H1 (cell line): Measurements from ENCODE around the gene ZNF692. TPM values are rescaled to one million over a fixed set of nuclear protein-coding genes. Genes with fewer than 3 reads are reported as not detected.

Source experiments
- CTCF ChIA-PET: fragments of 300-600 bp; sonication (Branson Sonifier 250); formaldehyde crosslinking; loops from one replicate; lab custom pipeline; 2021; ENCODE audit not compliant: partially characterized antibody; lab: Charles Lee
- POLR2A ChIA-PET: fragments of 300-600 bp; sonication (Branson Sonifier 250); formaldehyde crosslinking; loops from one replicate; lab custom pipeline; 2021; ENCODE audit warnings: inconsistent platforms; ENCODE audit not compliant: partially characterized antibody; lab: Charles Lee
- DNase-seq, 2 experiments: peaks; one replicate each; pipeline versions ENCODE4 v3.0.0 to v3.0.0-alpha.2; 2010 to 2022; ENCODE audit warnings: low spot score in 2 of 2, low read depth in 1 of 2, mixed read lengths in 1 of 2
- FAIRE-seq: peaks from 2 replicates; lab custom pipeline; 2011; peaks lifted over from hg19 to GRCh38; lab: Jason Lieb, UNC
- H2AFZ ChIP-seq: 2 replicates; pipeline ENCODE4 v1.8.1; 2012; ENCODE audit warnings: low read length, inconsistent platforms
- H2AK5ac ChIP-seq: 2 replicates; pipeline ENCODE4 v1.6.1; 2013; ENCODE audit warnings: low read depth, low read length
- H2BK120ac ChIP-seq: replicated peaks from 2 replicates; pipeline ENCODE3; 2013; ENCODE audit warnings: low read depth, low read length, inconsistent platforms
- H2BK12ac ChIP-seq: 2 replicates; pipeline ENCODE4 v1.6.1; 2013; ENCODE audit warnings: low read depth, low read length
- H2BK15ac ChIP-seq: 2 replicates; pipeline ENCODE4 v1.6.1; 2013; ENCODE audit warnings: low read length
- H2BK20ac ChIP-seq: 2 replicates; pipeline ENCODE4 v1.6.1; 2013; ENCODE audit warnings: low read length
- H2BK5ac ChIP-seq: 2 replicates; pipeline ENCODE4 v1.6.1; 2013; ENCODE audit warnings: low read depth, low read length
- H3K14ac ChIP-seq: 2 replicates; pipeline ENCODE4 v1.6.1; 2013; ENCODE audit warnings: inconsistent platforms; ENCODE audit not compliant: insufficient read length
- H3K18ac ChIP-seq: 2 replicates; pipeline ENCODE4 v1.6.1; 2013; ENCODE audit warnings: low read length; ENCODE audit errors: extremely low read depth
- H3K23ac ChIP-seq: 2 replicates; pipeline ENCODE4 v1.6.1; 2013; ENCODE audit warnings: inconsistent platforms; ENCODE audit not compliant: insufficient read length
- H3K23me2 ChIP-seq: 2 replicates; pipeline ENCODE4 v1.6.1; 2013; ENCODE audit warnings: low read depth, low read length
- H3K27ac ChIP-seq: 2 replicates; pipeline ENCODE4 v1.6.1; 2011; ENCODE audit warnings: low read depth, low read length, inconsistent platforms
- H3K27me3 ChIP-seq, 4 experiments: replicated peaks in 1 of 4; 1 replicate in 1 of 4; 2 replicates in 3 of 4; pipeline versions ENCODE4 v1.6.1 to v1.8.1; 2011 to 2013; ENCODE audit warnings: low read length in 3 of 4, mild to moderate bottlenecking in 3 of 4, inconsistent platforms in 2 of 4, mixed read lengths in 2 of 4, moderate library complexity in 1 of 4; ENCODE audit not compliant: control insufficient read depth in 3 of 4, insufficient read depth in 3 of 4; ENCODE audit errors: extremely low read depth in 1 of 4
- H3K36me3 ChIP-seq, 4 experiments: 2 replicates each; pipeline versions ENCODE4 v1.6.1 to v1.8.1; 2011 to 2013; ENCODE audit warnings: mild to moderate bottlenecking in 4 of 4, low read length in 3 of 4, moderate library complexity in 2 of 4, control low read depth in 1 of 4, inconsistent platforms in 1 of 4; ENCODE audit not compliant: insufficient read depth in 4 of 4, control insufficient read depth in 2 of 4
- H3K4ac ChIP-seq: replicated peaks from 2 replicates; pipeline ENCODE3; 2013; ENCODE audit warnings: low read length, low read depth, mixed read lengths, inconsistent platforms; ENCODE audit not compliant: insufficient read length
- H3K4me1 ChIP-seq, 4 experiments: replicated peaks in 1 of 4; 1 replicate in 1 of 4; 2 replicates in 3 of 4; pipeline versions ENCODE4 v1.6.1 to v1.8.1; 2011 to 2013; ENCODE audit warnings: low read length in 3 of 4, inconsistent platforms in 2 of 4, mixed read lengths in 1 of 4; ENCODE audit not compliant: insufficient read depth in 4 of 4, control insufficient read depth in 3 of 4
- H3K4me2 ChIP-seq, 2 experiments: 2 replicates each; pipeline versions ENCODE4 v1.6.1 to v1.8.1; 2011 to 2013; ENCODE audit warnings: low read depth in 2 of 2, low read length in 2 of 2, control low read depth in 1 of 2, inconsistent platforms in 1 of 2, mild to moderate bottlenecking in 1 of 2; ENCODE audit not compliant: insufficient read depth in 1 of 2
- H3K4me3 ChIP-seq, 4 experiments: fragments of 200-600, 300-600 bp in 1 of 4; sonication (generic), shearing (Covaris generic), sonication (Bioruptor Twin) in 1 of 4; 2 replicates each; pipeline versions ENCODE4 v1.5.1 to v1.8.1; 2011 to 2016; ENCODE audit warnings: low read length in 4 of 4, low read depth in 3 of 4, control low read depth in 2 of 4, inconsistent platforms in 2 of 4, mild to moderate bottlenecking in 2 of 4, mixed read lengths in 1 of 4, moderate library complexity in 1 of 4; ENCODE audit not compliant: insufficient read depth in 2 of 4; ENCODE audit errors: extremely low read depth in 1 of 4
- H3K56ac ChIP-seq: replicated peaks from 2 replicates; pipeline ENCODE3; 2013; ENCODE audit warnings: low read depth, mild to moderate bottlenecking, mixed read lengths, low read length, inconsistent platforms; ENCODE audit not compliant: insufficient read length
- H3K79me1 ChIP-seq: 2 replicates; pipeline ENCODE4 v1.6.1; 2013; ENCODE audit warnings: low read depth, low read length, control low read depth
- H3K79me2 ChIP-seq, 2 experiments: 2 replicates each; pipeline versions ENCODE4 v1.6.1 to v1.8.1; 2012 to 2013; ENCODE audit warnings: low read length in 2 of 2, mild to moderate bottlenecking in 2 of 2, inconsistent platforms in 1 of 2; ENCODE audit not compliant: insufficient read depth in 2 of 2, control insufficient read depth in 1 of 2
- H3K9ac ChIP-seq, 4 experiments: replicated peaks in 1 of 4; 1 replicate in 1 of 4; 2 replicates in 3 of 4; pipeline versions ENCODE4 v1.6.1 to v1.8.1; 2011 to 2013; ENCODE audit warnings: low read depth in 3 of 4, low read length in 3 of 4, control low read depth in 2 of 4, mild to moderate bottlenecking in 2 of 4, moderate library complexity in 2 of 4, inconsistent platforms in 1 of 4; ENCODE audit errors: extremely low read depth in 1 of 4
- H3K9me3 ChIP-seq, 2 experiments: 2 replicates each; pipeline versions ENCODE4 v1.6.1 to v1.8.1; 2012 to 2013; ENCODE audit warnings: mild to moderate bottlenecking in 2 of 2, moderate library complexity in 2 of 2, control low read depth in 1 of 2, inconsistent platforms in 1 of 2, low read depth in 1 of 2, low read length in 1 of 2, mixed read lengths in 1 of 2; ENCODE audit not compliant: insufficient read depth in 2 of 2
- H4K20me1 ChIP-seq, 2 experiments: replicated peaks in 1 of 2; 2 replicates each; pipeline versions ENCODE3 to v1.8.1; 2011 to 2013; ENCODE audit warnings: inconsistent platforms in 2 of 2, low read length in 2 of 2, mild to moderate bottlenecking in 1 of 2; ENCODE audit not compliant: insufficient read depth in 2 of 2, control insufficient read depth in 1 of 2
- H4K5ac ChIP-seq: 2 replicates; pipeline ENCODE4 v1.6.1; 2013; ENCODE audit warnings: low read length, low read depth, mixed read lengths, inconsistent platforms; ENCODE audit not compliant: insufficient read length
- H4K8ac ChIP-seq: 2 replicates; pipeline ENCODE4 v1.8.0; 2013; ENCODE audit warnings: mild to moderate bottlenecking, moderate library complexity, low read length, inconsistent platforms; ENCODE audit not compliant: insufficient read depth; ENCODE audit errors: extremely low read depth
- H4K91ac ChIP-seq: replicated peaks from 2 replicates; pipeline ENCODE3; 2013; ENCODE audit warnings: low read length, mixed read lengths, inconsistent platforms; ENCODE audit not compliant: insufficient read length
- WGBS, 2 experiments: shearing (Covaris generic) in 1 of 2; methylation state at CpG; one replicate each; pipeline versions ENCODE4 v1.1.6 to v1.1.7; 2013 to 2015; ENCODE audit warnings: low lambda C conversion rate in 2 of 2, mixed read lengths in 2 of 2, inconsistent platforms in 1 of 2, low coverage in 1 of 2, missing lambda C conversion rate in 1 of 2; ENCODE audit not compliant: insufficient replicate concordance in 2 of 2, insufficient coverage in 1 of 2, insufficient read length in 1 of 2; ENCODE audit errors: extremely low coverage in 1 of 2, missing lambda C conversion rate in 1 of 2; 5-methylcytosine and 5-hydroxymethylcytosine counted together
- polyA plus RNA-seq, 7 experiments: library from polyadenylated mRNA; depleted of rRNA in 3 of 7; stranded (reverse) in 5 of 7; unstranded in 2 of 7; fragments of >200 nt in 5 of 7; fragments of 200-250 nt in 2 of 7; gene quantifications; 1 replicate in 5 of 7; 2 replicates in 1 of 7; 4 replicates in 1 of 7; pipeline versions ENCODE4 v1.2.1 to v1.2.3, GENCODE V29; 2011 to 2013; ENCODE audit warnings: missing spikeins in 2 of 7, mixed read lengths in 2 of 7
- total RNA-seq: library from RNA; stranded (reverse); fragmentation: NEBNext Ultra II Directional; extraction: Animal tissue kit (Norgen Biotek cat#: 25700); gene quantifications from 2 replicates; pipeline ENCODE4 v1.2.1, GENCODE V29; 2021

The ZNF692 gene
- total and polyA plus RNA-seq, 2 of the 8 experiments (the other 6 are each of a cell fraction or from before 2014, with no cell fraction given), result 38.4 to 52.3 TPM

DNA sequence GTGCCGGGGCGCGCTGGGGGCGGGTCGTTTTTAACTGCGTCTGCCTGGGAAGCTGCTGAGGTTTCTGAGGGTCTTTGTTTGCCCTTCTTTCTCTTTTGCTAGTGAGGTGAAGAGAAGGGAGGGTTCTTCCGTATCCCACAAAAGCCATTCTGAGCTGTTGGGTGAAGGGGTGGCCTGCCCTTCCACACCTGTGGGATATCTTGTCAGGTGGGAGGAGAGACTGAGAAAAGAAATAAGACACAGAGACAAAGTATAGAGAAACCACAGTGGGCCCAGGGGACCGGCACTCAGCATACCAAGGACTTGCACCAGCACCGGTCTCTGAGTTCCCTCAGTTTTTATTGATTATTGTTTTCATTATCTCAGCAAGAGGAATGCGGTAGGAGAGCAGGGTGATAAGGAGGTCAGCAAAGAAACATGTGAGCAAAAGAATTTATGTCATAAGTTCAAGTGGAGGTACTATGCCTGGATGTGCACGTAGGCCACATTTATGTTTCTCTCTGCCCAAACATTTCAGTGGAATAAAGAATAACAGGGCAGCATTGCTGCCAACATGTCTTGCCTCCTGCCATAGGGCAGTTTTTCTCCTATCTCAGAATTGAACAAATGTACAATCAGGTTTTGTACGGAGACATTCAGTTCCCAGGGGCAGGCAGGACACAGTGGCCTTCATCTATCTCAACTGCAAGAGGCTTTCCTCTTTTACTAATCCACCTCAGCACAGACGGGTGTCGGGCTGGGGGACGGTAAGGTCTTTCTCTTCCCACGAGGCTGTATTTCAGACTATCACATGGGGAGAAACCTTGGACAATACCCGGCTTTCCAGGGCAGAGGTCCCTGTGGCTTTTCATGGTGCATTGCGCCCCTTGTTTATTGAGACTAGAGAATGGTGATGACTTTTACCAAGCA, 48.1 kb upstream of the ZNF692 start:
- Histone ChIP-seq H3K4me2 (peak overlapping the region; percentile 64 to 68), H3K27me3 (no peaks in the 10 kb centered on the region), H3K27ac (peak overlapping the region; percentile 92), H3K9ac (peak overlapping the region in 3 of 4 experiments; percentile 79 to 91 (median 89); a peak in 6 of 7 replicates), H3K36me3 (0 out of 8 replicates have a peak, but pooled peaks cover 0 to 5% (median 0%) of the 10 kb centered on the region in 4 experiments), H2AK5ac (peak overlapping the region; percentile 41; the same call in 1 of the 2 replicates), H2BK20ac (no peak overlapping the region), H3K4ac (no peak overlapping the region), H4K5ac (peak overlapping the region; percentile 90), H2BK12ac (peak overlapping the region; percentile 46; the same call in 1 of the 2 replicates), H3K18ac (0 out of 2 replicates have a peak overlapping the region, but pooled peaks have one; percentile 53), H3K79me1 (peaks cover 2% of the 10 kb centered on the region; the same call in 1 of the 2 replicates), H3K23me2 (peaks cover 6% of the 10 kb centered on the region), H2AFZ (no peak overlapping the region), H3K56ac (no peak overlapping the region), H2BK5ac (peak overlapping the region; percentile 92), H3K4me1 (peaks cover 0 to 8% (median 3%) of the 10 kb centered on the region in 4 experiments; a peak in 3 of 7 replicates), H3K23ac (no peak overlapping the region), H3K14ac (no peak overlapping the region), H2BK15ac (no peak overlapping the region), H4K91ac (no peak overlapping the region), H3K9me3 (no peaks in the 10 kb centered on the region), H3K4me3 (peak overlapping the region; percentile 52 to 71 (median 68)), H2BK120ac (no peak overlapping the region), H4K8ac (peak overlapping the region; percentile 25; the same call in 1 of the 2 replicates), H3K79me2 (peaks cover 0 to 41% of the 10 kb centered on the region in 2 experiments; a peak in 2 of 4 replicates), H4K20me1 (no peaks in the 10 kb centered on the region)
- CTCF ChIA-PET, result interaction anchor here (0.7 to 1.7 kb wide), 5 partner anchors 17 to 65 kb away, joined by 3 to 8 read pairs (median 5); no protein-coding TSS in a partner anchor
- 65% methylated on average over 11 of the region's 18 CpGs; no CpG with 5 or more reads in 1 of the 2 experiments for WGBS, 2 experiments
- FAIRE-seq (no peak), DNase-seq (no peak)
- POLR2A ChIA-PET, result interaction anchor here (0.7 to 2.0 kb wide), 9 partner anchors 8 to 81 kb away, joined by 3 to 18 read pairs (median 5); partner anchors contain the start of genes SH3BP5L and ZNF692
